ENCODE data around the gene KRTAP19-1.
A peak's percentile ranks its signal among the peaks of the same experiment; 100 is the strongest.

DNA sequence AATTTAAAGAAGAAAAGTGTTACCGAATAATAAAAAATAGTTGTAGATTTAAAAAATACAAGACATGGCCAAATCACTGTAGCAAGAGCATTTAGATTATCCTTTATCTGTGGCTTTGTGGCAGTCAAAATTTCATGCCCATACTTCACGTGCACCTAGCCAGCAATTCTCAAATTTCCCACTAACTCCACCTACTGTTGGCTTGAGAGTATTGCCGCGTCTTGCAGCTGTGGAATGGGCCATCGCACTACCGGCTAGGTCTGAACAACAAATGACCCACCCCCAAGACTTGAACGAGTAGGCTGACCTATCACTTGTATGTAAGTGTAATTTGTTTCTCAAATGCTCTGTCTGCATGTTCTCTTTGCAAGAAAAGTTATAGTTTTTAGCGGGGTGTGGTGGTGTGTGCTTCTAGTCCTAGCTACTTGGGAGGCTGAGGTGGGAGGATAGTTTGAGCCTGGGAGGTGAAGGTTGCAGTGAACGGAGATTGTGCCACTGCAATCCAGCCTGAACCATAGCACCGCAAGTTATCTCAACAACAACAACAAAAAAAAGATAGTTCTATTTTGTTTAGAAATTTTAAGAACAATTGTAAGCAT, 46.0 kb downstream of the KRTAP19-1 start:
- TF ChIP-seq CTCF (IDR thresholded peaks at IDR 0.05) (peak in 6 of 7 experiments; percentile 48 to 61 (median 55)), POLR2A (IDR thresholded peaks at IDR 0.05) (no peak)
